H1 (cell line): ENCODE results near the gene ABCA13. TPM values are rescaled to one million over a fixed set of nuclear protein-coding genes. Genes with fewer than 3 reads are reported as not detected.

ENCODE experiments used
- ATF2 ChIP-seq: IDR thresholded peaks from 2 replicates; pipeline ENCODE4 v1.6.1; 2012; ENCODE audit warnings: low read length, inconsistent platforms
- HDAC2 ChIP-seq, 2 experiments: fragments of 300-600 bp in 1 of 2; sonication (generic) in 1 of 2; IDR thresholded peaks; 2 replicates each; pipeline ENCODE4 v1.6.1; 2011 to 2012; ENCODE audit warnings: low read depth in 2 of 2, low read length in 2 of 2, mild to moderate bottlenecking in 2 of 2, moderate library complexity in 2 of 2, borderline replicate concordance in 1 of 2, inconsistent platforms in 1 of 2
- polyA plus RNA-seq, 7 experiments: library from polyadenylated mRNA; depleted of rRNA in 3 of 7; stranded (reverse) in 5 of 7; unstranded in 2 of 7; fragments of >200 nt in 5 of 7; fragments of 200-250 nt in 2 of 7; gene quantifications; 1 replicate in 5 of 7; 2 replicates in 1 of 7; 4 replicates in 1 of 7; pipeline versions ENCODE4 v1.2.1 to v1.2.3, GENCODE V29; 2011 to 2013; ENCODE audit warnings: missing spikeins in 2 of 7, mixed read lengths in 2 of 7
- total RNA-seq: library from RNA; stranded (reverse); fragmentation: NEBNext Ultra II Directional; extraction: Animal tissue kit (Norgen Biotek cat#: 25700); gene quantifications from 2 replicates; pipeline ENCODE4 v1.2.1, GENCODE V29; 2021
- TF ChIP-seq, protein P1 (sequence below): fragments of 300-600 bp; sonication (generic); IDR thresholded peaks from 2 replicates; pipeline ENCODE4 v1.7.1; 2012; ENCODE audit warnings: low read length, moderate library complexity, mild to moderate bottlenecking, inconsistent platforms; ENCODE audit not compliant: insufficient replicate concordance

The ABCA13 gene
- total and polyA plus RNA-seq, 2 of the 8 experiments (the other 6 are each of a cell fraction or from before 2014, with no cell fraction given): 0.07 to 0.09 TPM

- TF ChIP-seq, protein P1, sequence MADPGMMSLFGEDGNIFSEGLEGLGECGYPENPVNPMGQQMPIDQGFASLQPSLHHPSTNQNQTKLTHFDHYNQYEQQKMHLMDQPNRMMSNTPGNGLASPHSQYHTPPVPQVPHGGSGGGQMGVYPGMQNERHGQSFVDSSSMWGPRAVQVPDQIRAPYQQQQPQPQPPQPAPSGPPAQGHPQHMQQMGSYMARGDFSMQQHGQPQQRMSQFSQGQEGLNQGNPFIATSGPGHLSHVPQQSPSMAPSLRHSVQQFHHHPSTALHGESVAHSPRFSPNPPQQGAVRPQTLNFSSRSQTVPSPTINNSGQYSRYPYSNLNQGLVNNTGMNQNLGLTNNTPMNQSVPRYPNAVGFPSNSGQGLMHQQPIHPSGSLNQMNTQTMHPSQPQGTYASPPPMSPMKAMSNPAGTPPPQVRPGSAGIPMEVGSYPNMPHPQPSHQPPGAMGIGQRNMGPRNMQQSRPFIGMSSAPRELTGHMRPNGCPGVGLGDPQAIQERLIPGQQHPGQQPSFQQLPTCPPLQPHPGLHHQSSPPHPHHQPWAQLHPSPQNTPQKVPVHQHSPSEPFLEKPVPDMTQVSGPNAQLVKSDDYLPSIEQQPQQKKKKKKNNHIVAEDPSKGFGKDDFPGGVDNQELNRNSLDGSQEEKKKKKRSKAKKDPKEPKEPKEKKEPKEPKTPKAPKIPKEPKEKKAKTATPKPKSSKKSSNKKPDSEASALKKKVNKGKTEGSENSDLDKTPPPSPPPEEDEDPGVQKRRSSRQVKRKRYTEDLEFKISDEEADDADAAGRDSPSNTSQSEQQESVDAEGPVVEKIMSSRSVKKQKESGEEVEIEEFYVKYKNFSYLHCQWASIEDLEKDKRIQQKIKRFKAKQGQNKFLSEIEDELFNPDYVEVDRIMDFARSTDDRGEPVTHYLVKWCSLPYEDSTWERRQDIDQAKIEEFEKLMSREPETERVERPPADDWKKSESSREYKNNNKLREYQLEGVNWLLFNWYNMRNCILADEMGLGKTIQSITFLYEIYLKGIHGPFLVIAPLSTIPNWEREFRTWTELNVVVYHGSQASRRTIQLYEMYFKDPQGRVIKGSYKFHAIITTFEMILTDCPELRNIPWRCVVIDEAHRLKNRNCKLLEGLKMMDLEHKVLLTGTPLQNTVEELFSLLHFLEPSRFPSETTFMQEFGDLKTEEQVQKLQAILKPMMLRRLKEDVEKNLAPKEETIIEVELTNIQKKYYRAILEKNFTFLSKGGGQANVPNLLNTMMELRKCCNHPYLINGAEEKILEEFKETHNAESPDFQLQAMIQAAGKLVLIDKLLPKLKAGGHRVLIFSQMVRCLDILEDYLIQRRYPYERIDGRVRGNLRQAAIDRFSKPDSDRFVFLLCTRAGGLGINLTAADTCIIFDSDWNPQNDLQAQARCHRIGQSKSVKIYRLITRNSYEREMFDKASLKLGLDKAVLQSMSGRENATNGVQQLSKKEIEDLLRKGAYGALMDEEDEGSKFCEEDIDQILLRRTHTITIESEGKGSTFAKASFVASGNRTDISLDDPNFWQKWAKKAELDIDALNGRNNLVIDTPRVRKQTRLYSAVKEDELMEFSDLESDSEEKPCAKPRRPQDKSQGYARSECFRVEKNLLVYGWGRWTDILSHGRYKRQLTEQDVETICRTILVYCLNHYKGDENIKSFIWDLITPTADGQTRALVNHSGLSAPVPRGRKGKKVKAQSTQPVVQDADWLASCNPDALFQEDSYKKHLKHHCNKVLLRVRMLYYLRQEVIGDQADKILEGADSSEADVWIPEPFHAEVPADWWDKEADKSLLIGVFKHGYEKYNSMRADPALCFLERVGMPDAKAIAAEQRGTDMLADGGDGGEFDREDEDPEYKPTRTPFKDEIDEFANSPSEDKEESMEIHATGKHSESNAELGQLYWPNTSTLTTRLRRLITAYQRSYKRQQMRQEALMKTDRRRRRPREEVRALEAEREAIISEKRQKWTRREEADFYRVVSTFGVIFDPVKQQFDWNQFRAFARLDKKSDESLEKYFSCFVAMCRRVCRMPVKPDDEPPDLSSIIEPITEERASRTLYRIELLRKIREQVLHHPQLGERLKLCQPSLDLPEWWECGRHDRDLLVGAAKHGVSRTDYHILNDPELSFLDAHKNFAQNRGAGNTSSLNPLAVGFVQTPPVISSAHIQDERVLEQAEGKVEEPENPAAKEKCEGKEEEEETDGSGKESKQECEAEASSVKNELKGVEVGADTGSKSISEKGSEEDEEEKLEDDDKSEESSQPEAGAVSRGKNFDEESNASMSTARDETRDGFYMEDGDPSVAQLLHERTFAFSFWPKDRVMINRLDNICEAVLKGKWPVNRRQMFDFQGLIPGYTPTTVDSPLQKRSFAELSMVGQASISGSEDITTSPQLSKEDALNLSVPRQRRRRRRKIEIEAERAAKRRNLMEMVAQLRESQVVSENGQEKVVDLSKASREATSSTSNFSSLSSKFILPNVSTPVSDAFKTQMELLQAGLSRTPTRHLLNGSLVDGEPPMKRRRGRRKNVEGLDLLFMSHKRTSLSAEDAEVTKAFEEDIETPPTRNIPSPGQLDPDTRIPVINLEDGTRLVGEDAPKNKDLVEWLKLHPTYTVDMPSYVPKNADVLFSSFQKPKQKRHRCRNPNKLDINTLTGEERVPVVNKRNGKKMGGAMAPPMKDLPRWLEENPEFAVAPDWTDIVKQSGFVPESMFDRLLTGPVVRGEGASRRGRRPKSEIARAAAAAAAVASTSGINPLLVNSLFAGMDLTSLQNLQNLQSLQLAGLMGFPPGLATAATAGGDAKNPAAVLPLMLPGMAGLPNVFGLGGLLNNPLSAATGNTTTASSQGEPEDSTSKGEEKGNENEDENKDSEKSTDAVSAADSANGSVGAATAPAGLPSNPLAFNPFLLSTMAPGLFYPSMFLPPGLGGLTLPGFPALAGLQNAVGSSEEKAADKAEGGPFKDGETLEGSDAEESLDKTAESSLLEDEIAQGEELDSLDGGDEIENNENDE: no peak
- TF ChIP-seq HDAC2 (IDR thresholded peaks at IDR 0.05; ENCODE audit: borderline replicate concordance in 1 of 2, low read depth in 2 of 2, low read length in 2 of 2): no peak
- TF ChIP-seq ATF2: no peak
Measured at GRCh38 chr7:48522692-48523091, 351.4 kb downstream of the ABCA13 start (continued).
